Adipocyte (in vitro differentiated cells): Measurements from ENCODE around the gene DPH1.
A peak's percentile ranks its signal among the peaks of the same experiment; 100 is the strongest.

Experiments
- DNase-seq: peaks from one replicate; pipeline ENCODE4 v3.0.0-alpha.2; 2015; ENCODE audit warnings: low read depth
- H3K27me3 ChIP-seq: replicated peaks from 2 replicates; pipeline ENCODE4 v1.7.0; 2013; ENCODE audit warnings: mild to moderate bottlenecking, low read length, moderate library complexity; ENCODE audit not compliant: control insufficient read depth, insufficient read depth
- H3K36me3 ChIP-seq: 2 replicates; pipeline ENCODE4 v1.7.0; 2013; ENCODE audit warnings: low read length, mild to moderate bottlenecking, moderate library complexity; ENCODE audit not compliant: control insufficient read depth, insufficient read depth, severe bottlenecking
- H3K4me1 ChIP-seq: 2 replicates; pipeline ENCODE4 v1.7.0; 2013; ENCODE audit warnings: mild to moderate bottlenecking, low read length, moderate library complexity; ENCODE audit not compliant: control insufficient read depth, insufficient read depth
- H3K4me3 ChIP-seq: 2 replicates; pipeline ENCODE4 v1.7.0; 2013; ENCODE audit warnings: mild to moderate bottlenecking, low read length, moderate library complexity
- H3K9ac ChIP-seq: 2 replicates; pipeline ENCODE4 v1.7.0; 2013; ENCODE audit warnings: mild to moderate bottlenecking, low read length, moderate library complexity
- H3K9me3 ChIP-seq: 2 replicates; pipeline ENCODE4 v1.7.0; 2013; ENCODE audit warnings: mild to moderate bottlenecking, low read length, moderate library complexity; ENCODE audit not compliant: control insufficient read depth

DPH1 gene

DNA sequence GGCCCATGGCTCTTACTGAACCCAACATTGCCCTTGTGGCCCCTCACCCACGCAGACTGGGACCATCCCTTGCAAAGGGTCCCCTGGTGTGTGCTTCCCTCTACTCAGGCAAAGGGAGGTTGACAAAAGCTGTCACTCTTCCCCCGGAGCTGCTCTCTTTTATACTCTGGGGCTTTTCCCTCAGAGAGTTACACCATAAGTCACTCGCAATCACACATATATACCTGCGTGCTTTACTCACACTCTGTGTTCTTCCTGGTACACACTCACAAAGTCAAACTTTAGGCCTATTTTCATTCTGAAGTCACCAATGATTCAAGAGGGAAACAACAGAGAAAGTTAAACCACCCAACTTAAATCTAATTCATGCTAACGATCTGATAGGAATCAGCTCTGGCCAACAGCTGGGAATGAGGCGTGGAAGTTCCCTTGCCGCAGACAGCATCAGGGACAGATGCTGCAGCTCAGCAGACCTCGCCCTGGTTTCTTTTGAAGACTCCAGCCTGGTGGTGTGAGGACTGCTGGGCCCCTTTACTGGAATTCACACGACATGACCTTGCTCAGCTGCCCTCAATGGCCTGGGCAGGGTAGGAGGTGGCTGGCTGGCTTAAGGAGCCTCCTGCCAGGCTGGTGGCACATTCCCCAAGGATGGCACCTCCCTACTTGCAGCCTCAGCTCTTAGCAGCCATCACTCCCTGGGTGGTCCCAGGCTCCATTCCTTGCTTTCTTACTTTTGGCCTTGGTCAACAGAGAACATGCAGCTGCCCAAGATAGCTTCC lies 52.2 kb downstream of the DPH1 start:
- no peak overlapping the region for H3K4me3 ChIP-seq
- H3K27me3 ChIP-seq, result no peaks in the 10 kb centered on the region
- no peaks in the 10 kb centered on the region for H3K9me3 ChIP-seq
- peak; percentile 42 for DNase-seq
- H3K9ac ChIP-seq, result no peak overlapping the region
- H3K36me3 ChIP-seq, result peaks cover 26% of the 10 kb centered on the region
- H3K4me1 ChIP-seq, result peaks cover 52% of the 10 kb centered on the region

GRCh38 chr17:2083613-2084035 lies 53.7 kb downstream of the DPH1 start:
- H3K9ac ChIP-seq, result peak overlapping the region; percentile 73
- H3K4me3 ChIP-seq, result no peak overlapping the region
- no peaks in the 10 kb centered on the region for H3K9me3 ChIP-seq
- H3K4me1 ChIP-seq, result peaks cover 67% of the 10 kb centered on the region
- no peak for DNase-seq
- H3K27me3 ChIP-seq, result no peaks in the 10 kb centered on the region
- peaks cover 14% of the 10 kb centered on the region for H3K36me3 ChIP-seq

DNA sequence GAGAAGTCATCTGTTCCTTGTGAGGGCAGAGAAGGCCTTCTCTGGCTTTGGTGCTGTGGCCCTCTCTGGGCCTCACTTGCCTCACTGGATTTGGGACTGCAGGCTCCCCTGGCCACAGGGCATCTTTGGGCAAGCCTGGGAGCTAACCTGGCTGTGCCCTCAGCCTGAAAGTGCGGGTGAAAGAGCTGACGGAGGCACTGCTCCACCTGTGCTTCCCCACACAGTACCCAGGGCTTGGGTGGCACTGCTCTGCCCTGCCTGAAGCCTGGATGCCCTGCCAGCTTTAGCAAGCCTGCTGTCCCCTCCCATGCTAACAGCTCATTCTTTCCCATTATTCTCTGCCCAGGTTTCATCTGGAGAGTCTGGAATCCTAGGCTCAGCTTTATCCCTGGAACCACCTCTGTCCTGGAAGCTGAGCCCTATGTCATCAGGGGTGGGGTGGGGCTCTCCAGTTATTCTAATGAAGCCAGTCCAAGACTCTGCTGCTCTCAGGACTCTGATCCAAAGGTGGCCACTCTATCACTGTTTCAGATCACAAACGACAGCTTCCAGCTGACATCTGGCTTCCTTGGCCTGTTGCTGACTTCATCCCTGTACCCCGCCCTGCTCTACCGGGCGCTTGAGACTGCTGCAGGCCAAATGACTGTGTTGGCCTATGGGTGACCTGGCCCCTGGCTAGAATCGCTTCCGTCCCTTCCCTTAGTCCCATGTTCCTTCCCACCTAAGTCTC lies 54.2 kb downstream of the DPH1 start:
- no peak overlapping the region for H3K4me3 ChIP-seq
- no peaks in the 10 kb centered on the region for H3K9me3 ChIP-seq
- H3K27me3 ChIP-seq, result no peaks in the 10 kb centered on the region
- H3K36me3 ChIP-seq, result peaks cover 10% of the 10 kb centered on the region
- peaks cover 72% of the 10 kb centered on the region for H3K4me1 ChIP-seq
- H3K9ac ChIP-seq, result peak overlapping the region; percentile 73
- peak; percentile 75 for DNase-seq

GRCh38 chr17:2084766-2085647 lies 55.1 kb downstream of the DPH1 start:
- Histone ChIP-seq H3K9ac (peak overlapping the region; percentile 74), H3K36me3 (peaks cover 9% of the 10 kb centered on the region), H3K4me3 (no peak overlapping the region), H3K9me3 (no peaks in the 10 kb centered on the region), H3K27me3 (no peaks in the 10 kb centered on the region), H3K4me1 (peaks cover 78% of the 10 kb centered on the region)
- DNase-seq, result peak; percentile 87

DNA sequence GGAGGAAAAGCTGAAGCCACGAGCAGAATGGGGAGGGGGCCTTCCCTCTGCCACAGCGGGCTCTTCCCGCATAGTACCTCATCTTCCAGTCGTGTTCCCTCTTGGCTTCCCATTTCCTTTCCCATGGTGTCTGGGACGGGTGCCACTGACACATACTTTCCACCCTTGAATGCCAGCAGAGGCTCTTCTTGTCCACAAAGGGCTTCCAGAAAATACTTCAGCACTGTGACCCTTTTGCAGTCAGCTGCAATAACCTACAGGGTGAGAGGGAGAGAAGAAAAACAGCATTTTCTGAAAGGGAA lies 55.6 kb downstream of the DPH1 start:
- DNase-seq, result peak; percentile 60
- Histone ChIP-seq H3K27me3 (no peaks in the 10 kb centered on the region), H3K4me1 (peaks cover 84% of the 10 kb centered on the region), H3K9me3 (no peaks in the 10 kb centered on the region), H3K4me3 (peak overlapping the region; percentile 5), H3K36me3 (peaks cover 9% of the 10 kb centered on the region), H3K9ac (peak overlapping the region; percentile 74)

DNA sequence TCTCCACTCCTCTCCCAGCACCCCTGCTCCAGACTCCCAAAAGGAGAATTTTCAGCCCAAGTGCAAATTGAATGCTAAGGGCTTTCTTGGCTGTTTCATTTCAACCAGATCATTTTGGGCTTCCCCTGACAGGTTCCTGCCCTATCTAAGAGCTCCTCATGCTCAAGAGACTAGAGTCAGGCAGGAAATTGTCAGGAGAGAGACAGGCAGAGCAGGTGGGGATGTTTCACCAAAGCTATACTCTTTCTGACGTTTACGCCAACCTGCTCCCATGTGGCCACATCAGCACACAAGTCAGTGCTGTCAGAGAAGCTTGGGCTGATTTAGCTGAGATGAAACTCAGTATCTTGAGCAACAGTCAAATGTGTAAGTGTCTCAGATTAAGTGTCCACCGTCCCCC lies 56.4 kb downstream of the DPH1 start:
- peaks cover 4% of the 10 kb centered on the region for H3K36me3 ChIP-seq
- H3K4me1 ChIP-seq, result peaks cover 85% of the 10 kb centered on the region
- H3K9me3 ChIP-seq, result no peaks in the 10 kb centered on the region
- H3K4me3 ChIP-seq, result no peak overlapping the region
- H3K9ac ChIP-seq, result peak overlapping the region; percentile 74
- H3K27me3 ChIP-seq, result no peaks in the 10 kb centered on the region
- no peak for DNase-seq

DNA sequence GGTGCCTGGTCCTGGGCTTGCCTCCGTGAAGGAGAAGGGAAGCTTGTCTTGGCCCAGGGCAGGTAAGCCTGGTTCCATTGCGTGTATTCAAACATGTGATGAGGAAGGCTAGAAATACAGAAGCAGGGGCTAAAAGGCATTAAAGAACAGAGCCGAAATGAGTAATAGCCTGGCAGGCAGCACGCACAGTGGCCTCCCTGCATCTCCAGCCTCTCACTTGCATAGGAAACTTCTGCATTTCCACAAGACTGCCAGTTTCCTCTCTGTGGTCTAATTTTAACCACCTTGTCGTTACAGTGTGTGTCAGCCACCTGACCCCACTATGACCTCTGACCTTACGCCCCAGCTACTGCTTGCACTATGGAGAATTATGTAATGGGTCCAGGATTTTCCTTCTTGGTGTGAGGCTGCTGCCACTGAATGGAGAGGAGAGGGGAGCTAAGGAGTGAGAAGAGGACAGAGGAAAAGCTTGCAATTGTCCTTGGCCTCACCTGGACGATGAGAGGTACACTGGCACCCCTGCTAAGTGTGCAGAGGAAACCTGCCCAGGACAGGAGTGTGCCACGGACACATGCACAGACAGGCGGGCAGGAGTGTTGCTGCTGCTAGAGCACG lies 57.8 kb downstream of the DPH1 start:
- Histone ChIP-seq H3K27me3 (no peaks in the 10 kb centered on the region), H3K36me3 (no peaks in the 10 kb centered on the region), H3K4me3 (no peak overlapping the region), H3K9me3 (no peaks in the 10 kb centered on the region), H3K9ac (no peak overlapping the region), H3K4me1 (peaks cover 73% of the 10 kb centered on the region)
- no peak for DNase-seq

DNA sequence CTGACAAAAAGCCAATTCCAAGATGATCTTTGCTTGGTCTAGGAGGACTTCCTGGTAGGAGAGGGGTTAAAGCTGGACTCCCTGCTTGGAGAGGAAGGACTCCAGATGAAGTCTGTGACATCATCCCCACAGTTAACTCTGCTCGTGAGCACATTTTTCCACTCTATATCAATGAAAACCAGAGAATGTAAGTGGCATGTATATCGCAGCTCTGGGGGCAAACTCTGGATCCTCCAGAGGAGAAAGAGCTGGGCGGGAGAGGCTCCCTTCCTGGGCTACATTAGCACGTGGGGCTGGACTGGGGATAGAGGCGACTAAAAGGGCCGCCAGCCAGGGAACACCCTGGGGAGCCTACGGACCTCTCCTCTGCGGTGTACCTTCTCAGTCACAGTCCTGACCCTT lies 59.1 kb downstream of the DPH1 start:
- Histone ChIP-seq H3K9ac (peak overlapping the region; percentile 77), H3K9me3 (no peaks in the 10 kb centered on the region), H3K4me3 (peak overlapping the region; percentile 73), H3K36me3 (no peaks in the 10 kb centered on the region), H3K4me1 (peaks cover 66% of the 10 kb centered on the region), H3K27me3 (no peaks in the 10 kb centered on the region)
- DNase-seq, result peak; percentile 77

DNA sequence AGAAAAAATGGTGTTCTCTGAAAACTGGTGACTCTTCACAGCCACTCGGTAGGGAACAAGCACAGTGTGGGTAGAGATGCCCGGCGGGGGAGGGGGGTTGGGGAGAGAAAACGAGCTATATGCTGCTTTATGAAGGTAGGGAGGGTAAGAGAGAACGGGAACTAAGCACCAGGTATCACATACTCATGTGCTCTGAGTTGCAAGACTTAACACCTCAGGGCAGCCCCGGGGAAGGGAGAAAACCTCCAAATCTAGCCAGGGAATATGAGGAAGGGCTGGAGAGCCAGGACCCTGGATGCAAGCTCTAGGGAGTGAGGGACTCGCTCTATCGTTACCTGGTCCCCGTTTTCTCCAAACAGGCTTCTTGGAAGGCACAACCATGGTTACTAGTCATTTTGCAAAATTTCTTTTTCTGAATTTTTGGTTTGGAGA lies 60.3 kb downstream of the DPH1 start:
- Histone ChIP-seq H3K27me3 (no peaks in the 10 kb centered on the region), H3K9ac (peak overlapping the region; percentile 77), H3K36me3 (no peaks in the 10 kb centered on the region), H3K4me1 (peaks cover 55% of the 10 kb centered on the region), H3K9me3 (no peaks in the 10 kb centered on the region), H3K4me3 (peak overlapping the region; percentile 73)
- no peak for DNase-seq

DNA sequence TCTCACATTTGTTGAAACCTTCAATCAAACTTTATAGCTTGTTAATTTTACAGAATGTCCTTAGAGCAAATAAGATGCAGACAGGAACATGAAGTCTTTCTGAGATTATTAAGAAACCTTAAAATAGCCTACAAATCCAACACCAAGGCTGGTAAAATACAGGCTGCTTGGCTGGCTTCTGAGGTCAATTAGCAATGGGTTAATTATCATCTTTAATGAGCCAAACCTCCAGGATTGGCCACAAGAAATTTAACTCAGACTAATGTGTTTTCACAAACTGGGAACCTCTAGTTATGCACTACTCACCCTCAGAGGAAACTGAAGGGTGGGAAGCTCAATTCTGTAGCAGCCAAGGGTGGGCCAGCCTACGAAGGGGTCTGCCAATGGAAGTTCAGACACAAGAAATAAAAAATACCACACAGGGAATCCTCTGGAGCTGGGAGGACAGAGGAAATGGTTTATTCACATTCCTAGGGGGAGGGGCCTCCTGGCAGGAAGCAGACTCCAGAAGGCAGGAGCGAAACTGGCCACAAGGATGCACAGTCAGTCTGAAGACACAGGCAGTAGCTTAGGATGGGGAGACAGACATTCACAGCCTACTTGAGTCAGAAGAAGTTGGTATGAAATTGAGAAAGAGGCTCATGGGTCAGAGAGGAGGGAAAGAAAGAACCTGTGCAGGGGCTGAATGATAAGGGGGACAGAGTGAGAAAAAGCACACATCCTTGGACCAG lies 61.0 kb downstream of the DPH1 start:
- Histone ChIP-seq H3K4me3 (peak overlapping the region; percentile 73), H3K36me3 (no peaks in the 10 kb centered on the region), H3K27me3 (no peaks in the 10 kb centered on the region), H3K9me3 (no peaks in the 10 kb centered on the region), H3K4me1 (peaks cover 49% of the 10 kb centered on the region), H3K9ac (peak overlapping the region; percentile 77)
- DNase-seq, result peak; percentile 90
